ENCODE data around the gene NIPA2.

DNA sequence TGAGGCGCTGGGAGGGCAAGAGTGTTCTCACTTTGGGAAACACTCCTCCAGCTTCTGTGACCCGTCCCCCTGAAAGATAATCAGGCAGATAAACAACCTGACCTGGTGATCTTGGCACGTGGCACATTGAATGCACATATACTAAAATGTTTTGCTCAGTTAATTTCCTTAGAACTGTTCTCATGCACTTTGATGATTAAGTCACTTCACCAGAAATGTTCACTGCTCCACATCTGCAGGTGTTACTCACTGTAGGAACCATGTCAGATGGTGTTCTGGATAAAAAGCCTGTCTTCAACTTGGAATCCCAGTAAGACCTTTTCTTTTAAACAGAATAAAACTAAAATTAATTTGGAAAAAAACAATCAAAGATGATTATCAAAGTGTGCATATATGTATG, 24.6 kb upstream of the NIPA2 start:
- TF ChIP-seq, protein P1, sequence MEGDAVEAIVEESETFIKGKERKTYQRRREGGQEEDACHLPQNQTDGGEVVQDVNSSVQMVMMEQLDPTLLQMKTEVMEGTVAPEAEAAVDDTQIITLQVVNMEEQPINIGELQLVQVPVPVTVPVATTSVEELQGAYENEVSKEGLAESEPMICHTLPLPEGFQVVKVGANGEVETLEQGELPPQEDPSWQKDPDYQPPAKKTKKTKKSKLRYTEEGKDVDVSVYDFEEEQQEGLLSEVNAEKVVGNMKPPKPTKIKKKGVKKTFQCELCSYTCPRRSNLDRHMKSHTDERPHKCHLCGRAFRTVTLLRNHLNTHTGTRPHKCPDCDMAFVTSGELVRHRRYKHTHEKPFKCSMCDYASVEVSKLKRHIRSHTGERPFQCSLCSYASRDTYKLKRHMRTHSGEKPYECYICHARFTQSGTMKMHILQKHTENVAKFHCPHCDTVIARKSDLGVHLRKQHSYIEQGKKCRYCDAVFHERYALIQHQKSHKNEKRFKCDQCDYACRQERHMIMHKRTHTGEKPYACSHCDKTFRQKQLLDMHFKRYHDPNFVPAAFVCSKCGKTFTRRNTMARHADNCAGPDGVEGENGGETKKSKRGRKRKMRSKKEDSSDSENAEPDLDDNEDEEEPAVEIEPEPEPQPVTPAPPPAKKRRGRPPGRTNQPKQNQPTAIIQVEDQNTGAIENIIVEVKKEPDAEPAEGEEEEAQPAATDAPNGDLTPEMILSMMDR (IDR thresholded peaks at IDR 0.05) = no peak
- no peak for TF ChIP-seq POLR2A (IDR thresholded peaks at IDR 0.05)
